HCT116 (cell line): Measurements from ENCODE around the gene C9orf85. TPM values are rescaled to one million over a fixed set of nuclear protein-coding genes. Genes with fewer than 3 reads are reported as not detected.

Experiments
- ATAC-seq: fragments of 200-7000 bp; cut with Tn5 transposase; 2 replicates; pipeline ENCODE4 v1.9.1; 2020; ENCODE audit warnings: mild to moderate bottlenecking, moderate library complexity
- BruUV-seq: library from RNA; stranded (reverse); fragments of 400-500 nt; replicated peaks from 2 replicates; lab custom pipeline; 2021; lab: Mats Ljungman, UMichigan
- CTCF ChIA-PET: fragments of 300-600 bp; sonication (Branson Sonifier 250); formaldehyde crosslinking; loops from one replicate; lab custom pipeline; 2021; ENCODE audit warnings: antibody characterized with exemption; lab: Charles Lee
- POLR2A ChIA-PET: fragments of 300-600, 350-600 bp; sonication (Branson Sonifier 250); formaldehyde crosslinking; loops from one replicate; lab custom pipeline; 2021; ENCODE audit warnings: antibody characterized with exemption; lab: Charles Lee
- RAD21 ChIA-PET, 2 experiments: fragments of 300-600 bp; sonication (Branson Sonifier 250); formaldehyde crosslinking; loops; one replicate each; lab custom pipeline; 2023; ENCODE audit warnings: low total read pairs in 2 of 2; ENCODE audit not compliant: uncharacterized antibody in 2 of 2, unreplicated experiment in 2 of 2, low non-redundant PET in 1 of 2; lab: Charles Lee
- DNase-seq: peaks from one replicate; pipeline ENCODE4 v3.0.0-alpha.2; 2010; ENCODE audit warnings: low read depth, low spot score
- H2AFZ ChIP-seq: fragments of 200-600 bp; shearing (Covaris generic), sonication (generic); 2 replicates; pipeline ENCODE4 v1.6.1; 2017; ENCODE audit warnings: low read depth, mixed run types, mixed read lengths, antibody characterized with exemption, low read length; ENCODE audit not compliant: poor library complexity, severe bottlenecking
- H3K27ac ChIP-seq: 2 replicates; pipeline ENCODE4 v1.5.1; 2012; ENCODE audit warnings: low read depth, low read length
- H3K27me3 ChIP-seq: fragments of 200-600 bp; sonication (generic); 2 replicates; pipeline ENCODE4 v1.6.1; 2016; ENCODE audit warnings: mixed run types, low read length, mixed read lengths; ENCODE audit not compliant: insufficient read depth
- H3K36me3 ChIP-seq, 2 experiments: fragments of 200-500 bp in 1 of 2; fragments of 200-600 bp in 1 of 2; sonication (Bioruptor generic) in 1 of 2; sonication (generic) in 1 of 2; 2 replicates each; pipeline versions ENCODE4 v1.5.1 to v1.6.1; 2014 to 2016; ENCODE audit warnings: low read length in 2 of 2, inconsistent platforms in 1 of 2, mixed read lengths in 1 of 2, mixed run types in 1 of 2; ENCODE audit not compliant: insufficient read depth in 2 of 2, control insufficient read depth in 1 of 2
- H3K4me1 ChIP-seq, 2 experiments: fragments of 200-600 bp in 1 of 2; sonication (generic) in 1 of 2; 2 replicates each; pipeline versions ENCODE4 v1.5.1 to v1.6.1; 2012 to 2017; ENCODE audit warnings: low read length in 2 of 2, inconsistent platforms in 1 of 2, mild to moderate bottlenecking in 1 of 2, mixed read lengths in 1 of 2, mixed run types in 1 of 2, moderate library complexity in 1 of 2; ENCODE audit not compliant: insufficient read depth in 2 of 2, control insufficient read depth in 1 of 2
- H3K4me2 ChIP-seq: fragments of 200-600 bp; sonication (generic); 2 replicates; pipeline ENCODE4 v1.6.1; 2017; ENCODE audit warnings: mixed run types, low read length, mixed read lengths
- H3K4me3 ChIP-seq, 2 experiments: fragments of 200-600 bp in 1 of 2; sonication (generic) in 1 of 2; replicated peaks in 1 of 2; 2 replicates each; pipeline ENCODE4 v1.5.1; 2011 to 2016; ENCODE audit warnings: low read length in 2 of 2, control low read depth in 1 of 2, low read depth in 1 of 2, mild to moderate bottlenecking in 1 of 2, mixed read lengths in 1 of 2, mixed run types in 1 of 2
- H3K79me2 ChIP-seq: fragments of 200-600 bp; sonication (generic); 2 replicates; pipeline ENCODE4 v1.6.1; 2017; ENCODE audit warnings: mild to moderate bottlenecking, mixed run types, low read length, moderate library complexity, mixed read lengths; ENCODE audit not compliant: insufficient read depth
- H3K9ac ChIP-seq: fragments of 200-600 bp; sonication (generic); 2 replicates; pipeline ENCODE4 v1.6.1; 2016; ENCODE audit warnings: low read length, mixed read lengths
- H3K9me2 ChIP-seq: fragments of 200-600 bp; sonication (generic), shearing (Covaris generic); 2 replicates; pipeline ENCODE4 v1.6.1; 2017; ENCODE audit warnings: mixed run types, mild to moderate bottlenecking, moderate library complexity; ENCODE audit not compliant: insufficient read depth
- H3K9me3 ChIP-seq, 2 experiments: fragments of 200-500 bp in 1 of 2; fragments of 200-600 bp in 1 of 2; sonication (Bioruptor generic) in 1 of 2; sonication (generic) in 1 of 2; 2 replicates each; pipeline ENCODE4 v1.6.1; 2014 to 2017; ENCODE audit warnings: low read length in 2 of 2, mixed read lengths in 2 of 2, inconsistent platforms in 1 of 2, low read depth in 1 of 2, mild to moderate bottlenecking in 1 of 2, mixed run types in 1 of 2, moderate library complexity in 1 of 2; ENCODE audit not compliant: control insufficient read depth in 1 of 2, insufficient read depth in 1 of 2
- H4K20me1 ChIP-seq: fragments of 200-600 bp; sonication (generic), shearing (Covaris generic); 2 replicates; pipeline ENCODE4 v1.6.1; 2017; ENCODE audit warnings: mixed run types, mild to moderate bottlenecking, moderate library complexity; ENCODE audit not compliant: insufficient read depth
- CEBPB ChIP-seq: IDR thresholded peaks from 2 replicates; pipeline ENCODE4 v1.6.1; 2012; ENCODE audit warnings: low read depth
- EGR1 ChIP-seq: IDR thresholded peaks from 2 replicates; pipeline ENCODE4 v1.6.1; 2012; ENCODE audit warnings: low read depth
- ELF1 ChIP-seq: IDR thresholded peaks from 2 replicates; pipeline ENCODE4 v1.6.1; 2012; ENCODE audit warnings: low read depth, borderline replicate concordance
- EZH2 ChIP-seq: fragments of 200-600 bp; sonication (generic); IDR thresholded peaks from 2 replicates; pipeline ENCODE4 v1.6.1; 2017; ENCODE audit warnings: antibody characterized with exemption, mixed run types
- FOSL1 ChIP-seq: IDR thresholded peaks from 2 replicates; pipeline ENCODE4 v1.6.1; 2012; ENCODE audit warnings: low read depth
- JUND ChIP-seq: IDR thresholded peaks from 2 replicates; pipeline ENCODE4 v1.6.1; 2012
- POLR2AphosphoS5 ChIP-seq: IDR thresholded peaks from 2 replicates; pipeline ENCODE4 v1.6.1; 2011; ENCODE audit warnings: mild to moderate bottlenecking, low read depth, low read length, moderate library complexity
- RAD21 ChIP-seq: IDR thresholded peaks from 2 replicates; pipeline ENCODE4 v1.6.1; 2012; ENCODE audit warnings: low read depth, mild to moderate bottlenecking
- SP1 ChIP-seq: IDR thresholded peaks from 2 replicates; pipeline ENCODE4 v1.6.1; 2012; ENCODE audit warnings: low read depth
- SRF ChIP-seq: IDR thresholded peaks from 2 replicates; pipeline ENCODE4 v1.6.1; 2012; ENCODE audit warnings: low read depth
- TCF7L2 ChIP-seq: IDR thresholded peaks from 2 replicates; pipeline ENCODE4 v1.7.0; 2011; ENCODE audit warnings: borderline replicate concordance, inconsistent platforms; ENCODE audit not compliant: insufficient read depth, insufficient read length; ENCODE audit errors: extremely low read depth
- ZFX ChIP-seq: fragments of 450-650 bp; IDR thresholded peaks from 2 replicates; pipeline ENCODE4 v1.6.1; 2017
- ZNF274 ChIP-seq: fragments of 200-500 bp; sonication (Bioruptor generic); IDR thresholded peaks from 2 replicates; pipeline ENCODE4 v1.6.1; 2014; ENCODE audit warnings: mild to moderate bottlenecking, low read depth, low read length, inconsistent platforms
- intact Hi-C: fragments of 100-400 bp; cut with micrococcal nuclease; formaldehyde crosslinking; loops from 2 replicates; pipeline ENCODE4 v1.10.0; 2022
- total RNA-seq: library from RNA; stranded (reverse); gene quantifications from one replicate; pipeline ENCODE4 v1.2.1, GENCODE V29; 2021; ENCODE audit not compliant: unreplicated experiment
- TF ChIP-seq, protein P1 (sequence below): IDR thresholded peaks from 2 replicates; pipeline ENCODE4 v1.6.1; 2012
- TF ChIP-seq, protein P2 (sequence below): IDR thresholded peaks from 2 replicates; pipeline ENCODE4 v1.6.1; 2012; ENCODE audit warnings: low read depth
- TF ChIP-seq, protein P3 (sequence below), 3 experiments: fragments of 200-600 bp in 1 of 3; sonication (generic) in 1 of 3; IDR thresholded peaks in 2 of 3; conservative IDR thresholded peaks in 1 of 3; 2 replicates each; pipeline ENCODE4 v1.5.1; 2012 to 2017; ENCODE audit warnings: low read depth in 2 of 3, low read length in 2 of 3, antibody characterized with exemption in 1 of 3, borderline replicate concordance in 1 of 3, control low read depth in 1 of 3, mild to moderate bottlenecking in 1 of 3, mixed read lengths in 1 of 3, mixed run types in 1 of 3, moderate library complexity in 1 of 3; ENCODE audit not compliant: insufficient read depth in 1 of 3
- TF ChIP-seq, protein P4 (sequence below): IDR thresholded peaks from 2 replicates; pipeline ENCODE4 v1.6.1; 2011; ENCODE audit warnings: mild to moderate bottlenecking, low read length, moderate library complexity; ENCODE audit not compliant: insufficient replicate concordance; ENCODE audit errors: extremely low read depth
- TF ChIP-seq, protein P5 (sequence below): IDR thresholded peaks from 2 replicates; pipeline ENCODE4 v1.6.1; 2012

Gene C9orf85
- total RNA-seq, 1 experiment from 2014 or later = 12.4 TPM

DNA sequence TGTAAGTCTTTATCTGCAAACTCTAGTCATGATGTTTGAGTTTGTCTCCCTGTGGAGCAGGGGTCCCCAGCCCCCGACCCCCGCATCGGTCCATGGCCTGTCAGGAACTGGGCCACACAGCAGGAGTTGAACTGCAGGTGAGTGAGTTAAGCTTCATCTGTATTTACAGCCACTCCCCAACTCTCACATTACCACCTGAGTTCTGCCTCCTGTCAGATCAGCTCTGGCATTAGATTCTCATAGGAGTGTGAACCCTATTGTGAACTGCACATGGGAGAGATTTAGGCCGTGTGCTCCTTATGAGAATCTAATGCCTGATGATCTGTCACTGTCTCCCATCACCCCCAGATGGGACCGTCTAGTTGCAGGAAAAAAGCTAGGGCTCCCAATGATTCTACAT, 7.0 kb downstream of the C9orf85 start:
- H3K4me3 ChIP-seq = no peak overlapping the region
- ChIA-PET CTCF (no interaction called here), RAD21 (no interaction called here), POLR2A (no interaction called here)
- no peaks in the 10 kb centered on the region for H3K36me3 ChIP-seq
- intact Hi-C loops = no loop called here
- H3K9ac ChIP-seq = no peak overlapping the region
- no peak overlapping the region for H3K4me2 ChIP-seq
- H4K20me1 ChIP-seq = peaks cover 3% of the 10 kb centered on the region; the same call in 1 of the 2 replicates
- H3K27me3 ChIP-seq = no peaks in the 10 kb centered on the region
- H3K79me2 ChIP-seq = peaks cover 60% of the 10 kb centered on the region
- no peaks in the 10 kb centered on the region for H3K4me1 ChIP-seq
- ATAC-seq (no peak), DNase-seq (no peak)
- no peak overlapping the region for H3K27ac ChIP-seq
- BruUV-seq = no TSS peak
- no peaks in the 10 kb centered on the region for H3K9me2 ChIP-seq
- no peaks in the 10 kb centered on the region for H3K9me3 ChIP-seq
- no peak overlapping the region for H2AFZ ChIP-seq
- TF ChIP-seq EGR1 (no peak), RAD21 (no peak), CEBPB (no peak), FOSL1 (no peak), EZH2 (no peak), ZNF274 (no peak), POLR2AphosphoS5 (no peak), SRF (no peak), TCF7L2 (no peak), SP1 (no peak), ELF1 (no peak), ZFX (no peak), JUND (no peak)
- TF ChIP-seq, protein P1, sequence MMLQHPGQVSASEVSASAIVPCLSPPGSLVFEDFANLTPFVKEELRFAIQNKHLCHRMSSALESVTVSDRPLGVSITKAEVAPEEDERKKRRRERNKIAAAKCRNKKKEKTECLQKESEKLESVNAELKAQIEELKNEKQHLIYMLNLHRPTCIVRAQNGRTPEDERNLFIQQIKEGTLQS = no peak
- TF ChIP-seq, protein P2, sequence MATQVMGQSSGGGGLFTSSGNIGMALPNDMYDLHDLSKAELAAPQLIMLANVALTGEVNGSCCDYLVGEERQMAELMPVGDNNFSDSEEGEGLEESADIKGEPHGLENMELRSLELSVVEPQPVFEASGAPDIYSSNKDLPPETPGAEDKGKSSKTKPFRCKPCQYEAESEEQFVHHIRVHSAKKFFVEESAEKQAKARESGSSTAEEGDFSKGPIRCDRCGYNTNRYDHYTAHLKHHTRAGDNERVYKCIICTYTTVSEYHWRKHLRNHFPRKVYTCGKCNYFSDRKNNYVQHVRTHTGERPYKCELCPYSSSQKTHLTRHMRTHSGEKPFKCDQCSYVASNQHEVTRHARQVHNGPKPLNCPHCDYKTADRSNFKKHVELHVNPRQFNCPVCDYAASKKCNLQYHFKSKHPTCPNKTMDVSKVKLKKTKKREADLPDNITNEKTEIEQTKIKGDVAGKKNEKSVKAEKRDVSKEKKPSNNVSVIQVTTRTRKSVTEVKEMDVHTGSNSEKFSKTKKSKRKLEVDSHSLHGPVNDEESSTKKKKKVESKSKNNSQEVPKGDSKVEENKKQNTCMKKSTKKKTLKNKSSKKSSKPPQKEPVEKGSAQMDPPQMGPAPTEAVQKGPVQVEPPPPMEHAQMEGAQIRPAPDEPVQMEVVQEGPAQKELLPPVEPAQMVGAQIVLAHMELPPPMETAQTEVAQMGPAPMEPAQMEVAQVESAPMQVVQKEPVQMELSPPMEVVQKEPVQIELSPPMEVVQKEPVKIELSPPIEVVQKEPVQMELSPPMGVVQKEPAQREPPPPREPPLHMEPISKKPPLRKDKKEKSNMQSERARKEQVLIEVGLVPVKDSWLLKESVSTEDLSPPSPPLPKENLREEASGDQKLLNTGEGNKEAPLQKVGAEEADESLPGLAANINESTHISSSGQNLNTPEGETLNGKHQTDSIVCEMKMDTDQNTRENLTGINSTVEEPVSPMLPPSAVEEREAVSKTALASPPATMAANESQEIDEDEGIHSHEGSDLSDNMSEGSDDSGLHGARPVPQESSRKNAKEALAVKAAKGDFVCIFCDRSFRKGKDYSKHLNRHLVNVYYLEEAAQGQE = no peak
- TF ChIP-seq, protein P3, sequence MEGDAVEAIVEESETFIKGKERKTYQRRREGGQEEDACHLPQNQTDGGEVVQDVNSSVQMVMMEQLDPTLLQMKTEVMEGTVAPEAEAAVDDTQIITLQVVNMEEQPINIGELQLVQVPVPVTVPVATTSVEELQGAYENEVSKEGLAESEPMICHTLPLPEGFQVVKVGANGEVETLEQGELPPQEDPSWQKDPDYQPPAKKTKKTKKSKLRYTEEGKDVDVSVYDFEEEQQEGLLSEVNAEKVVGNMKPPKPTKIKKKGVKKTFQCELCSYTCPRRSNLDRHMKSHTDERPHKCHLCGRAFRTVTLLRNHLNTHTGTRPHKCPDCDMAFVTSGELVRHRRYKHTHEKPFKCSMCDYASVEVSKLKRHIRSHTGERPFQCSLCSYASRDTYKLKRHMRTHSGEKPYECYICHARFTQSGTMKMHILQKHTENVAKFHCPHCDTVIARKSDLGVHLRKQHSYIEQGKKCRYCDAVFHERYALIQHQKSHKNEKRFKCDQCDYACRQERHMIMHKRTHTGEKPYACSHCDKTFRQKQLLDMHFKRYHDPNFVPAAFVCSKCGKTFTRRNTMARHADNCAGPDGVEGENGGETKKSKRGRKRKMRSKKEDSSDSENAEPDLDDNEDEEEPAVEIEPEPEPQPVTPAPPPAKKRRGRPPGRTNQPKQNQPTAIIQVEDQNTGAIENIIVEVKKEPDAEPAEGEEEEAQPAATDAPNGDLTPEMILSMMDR (IDR thresholded peaks at IDR 0.05 in 2 of 3, conservative IDR thresholded peaks at IDR 0.05 in 1 of 3; ENCODE audit: borderline replicate concordance in 1 of 3, insufficient read depth in 1 of 3, low read depth in 2 of 3, low read length in 2 of 3) = no peak
- TF ChIP-seq, protein P4, sequence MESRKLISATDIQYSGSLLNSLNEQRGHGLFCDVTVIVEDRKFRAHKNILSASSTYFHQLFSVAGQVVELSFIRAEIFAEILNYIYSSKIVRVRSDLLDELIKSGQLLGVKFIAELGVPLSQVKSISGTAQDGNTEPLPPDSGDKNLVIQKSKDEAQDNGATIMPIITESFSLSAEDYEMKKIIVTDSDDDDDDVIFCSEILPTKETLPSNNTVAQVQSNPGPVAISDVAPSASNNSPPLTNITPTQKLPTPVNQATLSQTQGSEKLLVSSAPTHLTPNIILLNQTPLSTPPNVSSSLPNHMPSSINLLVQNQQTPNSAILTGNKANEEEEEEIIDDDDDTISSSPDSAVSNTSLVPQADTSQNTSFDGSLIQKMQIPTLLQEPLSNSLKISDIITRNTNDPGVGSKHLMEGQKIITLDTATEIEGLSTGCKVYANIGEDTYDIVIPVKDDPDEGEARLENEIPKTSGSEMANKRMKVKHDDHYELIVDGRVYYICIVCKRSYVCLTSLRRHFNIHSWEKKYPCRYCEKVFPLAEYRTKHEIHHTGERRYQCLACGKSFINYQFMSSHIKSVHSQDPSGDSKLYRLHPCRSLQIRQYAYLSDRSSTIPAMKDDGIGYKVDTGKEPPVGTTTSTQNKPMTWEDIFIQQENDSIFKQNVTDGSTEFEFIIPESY = no peak
- TF ChIP-seq, protein P5, sequence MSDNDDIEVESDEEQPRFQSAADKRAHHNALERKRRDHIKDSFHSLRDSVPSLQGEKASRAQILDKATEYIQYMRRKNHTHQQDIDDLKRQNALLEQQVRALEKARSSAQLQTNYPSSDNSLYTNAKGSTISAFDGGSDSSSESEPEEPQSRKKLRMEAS = no peak
